ENCODE measurements around the gene PTPN13. TPM values are rescaled to one million over a fixed set of nuclear protein-coding genes. Genes with fewer than 3 reads are reported as not detected.

PTPN13 gene
- total and polyA plus RNA-seq, 12 donors, result 3.9 to 22.3 (median 14.9) TPM

GRCh38 chr4:86615501-86615900 lies 21.4 kb downstream of the PTPN13 start:
- intact Hi-C loops (cut with DNase I), result no loop called here
- H3K27me3 ChIP-seq, result no peaks in the 10 kb centered on the region
- no peaks in the 10 kb centered on the region for H3K36me3 ChIP-seq (replicated peaks in 1 of 2)
- no peak for DNase-seq
- H3K4me1 ChIP-seq (replicated peaks in 1 of 2), result no peaks in the 10 kb centered on the region
- H3K27ac ChIP-seq, result no peak overlapping the region
- H3K4me3 ChIP-seq, result no peak overlapping the region
- TF ChIP-seq POLR2A (IDR thresholded peaks at IDR 0.05) (no peak), CTCF (IDR thresholded peaks at IDR 0.05) (no peak)
- no peaks in the 10 kb centered on the region for H3K9me3 ChIP-seq (replicated peaks in 1 of 3)
- 88 to 92% (median 90%) methylated on average over 1 of the region's 1 CpG for WGBS, 4 donors

- Histone ChIP-seq H3K27me3 (no peaks in the 10 kb centered on the region), H3K36me3 (replicated peaks in 1 of 2) (no peaks in the 10 kb centered on the region), H3K4me3 (no peak overlapping the region), H3K27ac (no peak overlapping the region), H3K4me1 (replicated peaks in 1 of 2) (no peaks in the 10 kb centered on the region), H3K9me3 (replicated peaks in 1 of 3) (no peaks in the 10 kb centered on the region)
- intact Hi-C loops (cut with DNase I), result no loop called here
- no peak for DNase-seq
- TF ChIP-seq CTCF (IDR thresholded peaks at IDR 0.05), result no peak
- TF ChIP-seq POLR2A (IDR thresholded peaks at IDR 0.05), result no peak
Measured at GRCh38 chr4:86619656-86620055, 25.5 kb downstream of the PTPN13 start.

GRCh38 chr4:86621435-86621834 lies 27.3 kb downstream of the PTPN13 start:
- no peak for DNase-seq
- no peaks in the 10 kb centered on the region for H3K9me3 ChIP-seq (replicated peaks in 1 of 3)
- TF ChIP-seq CTCF (IDR thresholded peaks at IDR 0.05), result no peak
- TF ChIP-seq POLR2A (IDR thresholded peaks at IDR 0.05), result no peak
- no peak overlapping the region for H3K27ac ChIP-seq
- H3K27me3 ChIP-seq, result no peaks in the 10 kb centered on the region
- H3K4me3 ChIP-seq, result no peak overlapping the region
- no peaks in the 10 kb centered on the region for H3K36me3 ChIP-seq (replicated peaks in 1 of 2)
- peaks cover 0 to 8% of the 10 kb centered on the region in 2 donors for H3K4me1 ChIP-seq (replicated peaks in 1 of 2)
- intact Hi-C loops (cut with DNase I), result no loop called here
- WGBS, 4 donors, result 55 to 81% (median 60%) methylated on average over 1 of the region's 1 CpG

GRCh38 chr4:86626066-86626465 lies 32.0 kb downstream of the PTPN13 start:
- Histone ChIP-seq H3K9me3 (replicated peaks in 1 of 3) (no peaks in the 10 kb centered on the region), H3K27me3 (no peaks in the 10 kb centered on the region), H3K4me1 (replicated peaks in 1 of 2) (peaks cover 0 to 15% of the 10 kb centered on the region in 2 donors), H3K36me3 (replicated peaks in 1 of 2) (no peaks in the 10 kb centered on the region), H3K27ac (no peak overlapping the region), H3K4me3 (no peak overlapping the region)
- intact Hi-C loops (cut with DNase I), result no loop called here
- DNase-seq, result no peak
- TF ChIP-seq CTCF (IDR thresholded peaks at IDR 0.05) (no peak), POLR2A (IDR thresholded peaks at IDR 0.05) (no peak)
